Adipose tissue (tissue), 3 donors: ENCODE measurements around the gene ENTPD8. TPM values are rescaled to one million over a fixed set of nuclear protein-coding genes. Genes with fewer than 3 reads are reported as not detected.
"Not testable (repeated sequence)": the region's sequence is repeated elsewhere in the genome, so short reads cannot be mapped to it uniquely, and the experiment has no call there.

Experiments used
- H3K27ac ChIP-seq: one replicate; pipeline ENCODE4 v1.5.1; 2013; ENCODE audit warnings: low read depth, low read length
- WGBS, 3 donors: extraction: QIAGEN DNeasy Blood & Tissue Kit; methylation state at CpG; one replicate each; pipeline ENCODE4 v1.1.7; 2013; 5-methylcytosine and 5-hydroxymethylcytosine counted together
- polyA plus RNA-seq, 3 donors: library from polyadenylated mRNA; stranded (reverse); fragments of 200-250 nt; gene quantifications; one replicate each; pipeline ENCODE4 v1.2.3, GENCODE V29; 2013
- donor health status: healthy with polysubstance abuse.
- donor health status: Bipolar disorder and iron deficiency.
- donor health status: healthy.

The ENTPD8 gene
- polyA plus RNA-seq, 3 donors: 0.66 to 1.1 TPM; not detected in 1

DNA sequence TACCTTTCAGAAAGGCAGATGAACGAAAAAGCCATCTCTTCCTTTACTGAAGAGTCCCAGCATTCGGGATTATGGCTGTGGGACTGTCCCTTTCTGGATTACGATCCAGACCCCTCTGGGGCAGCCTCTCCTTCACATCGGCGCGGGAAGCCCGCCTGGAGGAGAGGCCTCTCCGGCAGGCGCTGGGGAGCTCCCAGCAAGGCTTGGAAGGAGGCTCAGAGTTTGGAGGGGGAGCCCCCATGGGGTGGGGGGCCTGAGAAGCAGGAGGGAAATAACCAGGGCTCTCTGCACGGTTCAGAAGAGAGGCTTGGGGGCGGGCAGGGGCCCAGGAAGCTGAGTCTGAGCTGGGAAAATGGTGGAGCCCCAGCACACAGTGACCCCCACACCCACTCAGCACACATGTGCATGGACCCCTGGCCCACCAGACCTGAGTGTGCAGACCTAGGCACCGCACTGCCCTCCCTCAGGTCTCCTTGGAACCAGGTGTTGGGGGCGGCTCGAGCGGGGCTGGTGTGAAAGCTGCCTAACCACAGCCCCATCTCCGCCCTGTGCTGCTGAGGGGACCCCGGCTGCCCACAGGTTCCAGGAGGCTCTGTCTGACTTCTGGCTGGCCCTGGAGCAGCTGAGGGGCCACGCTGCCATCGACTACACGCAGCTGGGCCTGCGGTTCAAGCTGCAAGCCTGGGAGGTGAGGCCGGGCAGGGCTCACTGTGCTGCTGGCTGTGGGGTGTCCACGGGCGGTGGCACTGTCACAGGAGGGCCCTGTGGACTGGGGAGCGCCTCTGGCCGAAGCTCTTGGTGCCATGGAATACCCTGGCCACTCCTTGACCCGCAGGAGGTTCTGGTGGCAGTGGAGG, 13.5 kb downstream of the ENTPD8 start:
- H3K27ac ChIP-seq: no peak overlapping the region
- 79 to 89% (median 79%) methylated on average over 25 to 27 of the region's 27 CpGs for WGBS, 3 donors

DNA sequence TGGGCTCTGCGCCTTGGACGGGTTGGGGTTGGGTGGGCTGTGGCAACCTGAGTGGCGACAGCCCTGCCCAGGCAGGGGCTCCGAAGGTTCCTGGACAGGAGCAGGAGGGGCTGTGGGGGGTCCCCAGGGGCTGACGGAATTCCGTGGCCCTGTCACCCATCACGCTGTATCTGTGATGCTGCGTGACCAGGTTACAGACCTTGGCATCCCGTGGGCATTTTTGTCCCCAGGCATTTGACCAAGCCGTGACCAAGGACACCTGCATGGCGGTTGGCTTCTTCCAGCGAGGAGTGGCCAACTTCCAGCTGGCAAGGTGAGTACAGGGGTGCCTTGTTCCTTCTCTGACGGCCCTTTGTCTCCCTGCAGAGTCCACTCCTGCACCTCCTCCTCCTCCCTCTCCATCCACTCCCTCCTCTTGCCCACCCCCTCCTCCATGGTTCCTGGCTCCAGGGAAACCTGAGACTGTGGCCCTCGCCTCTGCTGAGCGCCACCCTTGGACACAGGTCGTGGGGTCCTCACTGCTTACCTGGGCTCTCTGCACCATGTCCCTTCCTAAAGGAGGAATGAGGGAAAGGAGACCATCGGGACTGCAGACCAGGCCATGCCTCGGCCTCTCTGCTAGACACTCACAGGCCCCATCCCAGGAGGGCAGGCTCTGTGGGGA, 15.0 kb downstream of the ENTPD8 start:
- WGBS, 3 donors: 70 to 85% (median 75%) methylated on average over 18 of the region's 18 CpGs
- H3K27ac ChIP-seq: no peak overlapping the region

DNA sequence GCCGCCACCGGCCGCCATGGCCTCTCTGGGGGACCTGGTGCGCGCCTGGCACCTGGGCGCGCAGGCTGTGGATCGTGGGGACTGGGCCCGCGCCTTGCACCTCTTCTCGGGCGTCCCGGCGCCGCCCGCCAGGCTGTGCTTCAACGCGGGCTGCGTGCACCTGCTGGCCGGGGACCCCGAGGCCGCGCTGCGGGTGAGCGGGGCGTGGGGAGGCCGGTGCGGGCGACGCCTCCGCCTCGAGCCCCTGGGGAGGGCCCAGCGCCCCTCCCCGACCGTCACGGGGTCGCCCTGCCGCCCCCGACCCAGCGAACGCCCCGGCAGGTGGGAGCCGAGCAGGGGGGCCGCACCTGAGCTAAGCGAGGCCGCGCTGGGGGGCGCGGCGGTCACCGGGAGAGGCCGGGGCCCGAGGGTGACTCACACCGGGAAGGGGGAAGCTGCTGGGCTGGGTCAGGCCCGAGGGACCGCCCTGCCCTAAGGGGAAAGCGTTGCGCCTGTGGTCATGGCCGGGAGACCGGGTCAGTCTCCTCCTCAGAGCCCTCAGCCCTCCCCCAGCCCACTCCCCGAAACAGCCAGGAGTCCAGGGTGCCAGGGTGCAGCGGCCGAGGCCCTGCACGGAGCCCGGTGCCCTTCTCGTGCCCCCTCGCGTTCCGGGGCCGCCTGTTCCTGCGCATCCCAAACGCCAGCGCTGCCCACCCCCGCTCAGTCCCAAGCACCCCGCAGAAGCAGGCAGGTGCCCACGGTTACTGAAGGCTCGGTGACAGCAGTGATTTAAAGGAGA, 17.5 kb downstream of the ENTPD8 start:
- no peak overlapping the region for H3K27ac ChIP-seq
- 11 to 15% (median 11%) methylated on average over 51 to 77 of the region's 77 CpGs for WGBS, 3 donors

DNA sequence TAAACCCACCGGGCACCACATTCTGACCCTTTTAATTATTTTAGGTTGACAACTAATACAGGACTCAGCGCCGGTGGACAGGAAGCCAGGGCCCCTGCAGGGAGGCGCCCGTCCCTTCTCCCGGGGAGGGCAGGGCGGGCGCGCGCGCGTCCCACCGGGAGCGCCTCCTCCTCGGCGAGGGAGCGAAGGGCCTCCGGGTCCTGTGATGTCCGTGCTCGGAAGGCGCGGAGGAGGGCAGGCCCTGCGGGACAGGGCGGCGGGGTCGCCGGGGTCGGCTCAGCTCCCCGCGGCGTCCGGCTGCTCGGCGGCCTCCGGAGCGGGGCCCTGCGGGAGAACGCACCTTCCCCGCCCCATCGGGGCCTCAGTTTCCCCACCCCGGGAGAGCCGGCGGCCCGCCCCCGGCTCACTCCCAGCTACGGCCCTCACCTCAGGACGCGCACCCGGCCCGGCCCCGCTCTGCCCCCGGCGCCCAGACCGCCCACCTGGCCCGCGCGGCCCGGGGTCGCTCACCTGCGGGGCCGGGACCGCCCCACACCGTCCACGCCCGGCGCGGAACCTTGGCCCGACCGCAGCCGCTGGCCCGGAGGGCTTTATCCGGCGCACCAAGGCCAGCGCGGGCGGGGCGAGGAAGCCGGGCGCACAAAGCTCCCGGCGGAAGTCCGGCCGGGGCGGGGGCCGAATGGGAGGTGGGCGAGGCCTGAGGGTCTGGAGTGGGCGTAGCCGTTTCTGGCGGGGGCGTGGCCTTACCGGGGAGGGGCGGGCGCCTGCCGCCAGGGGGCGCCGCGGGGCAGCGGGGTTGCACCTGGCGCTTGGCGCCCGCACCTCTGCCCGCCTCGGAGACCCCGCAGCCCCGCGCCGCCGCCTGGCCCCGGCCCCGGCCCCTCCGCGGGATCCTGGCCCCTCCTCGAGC, 18.3 kb downstream of the ENTPD8 start, which contains the start of the genes EXD3 and NOXA1:
Gene EXD3, minus strand, starts transcription at position 559 of the 910 bp plus-strand sequence. CDS start 27,805 bp downstream, outside the sequence.
Gene NOXA1, plus strand, starts transcription at position 790 of the 910 bp plus-strand sequence. CDS start 137 bp downstream, outside the sequence.
- no peak within 1 kb of the TSS for H3K27ac ChIP-seq
- 1% methylated on average over 70 to 113 of the region's 113 CpGs for WGBS, 3 donors

DNA sequence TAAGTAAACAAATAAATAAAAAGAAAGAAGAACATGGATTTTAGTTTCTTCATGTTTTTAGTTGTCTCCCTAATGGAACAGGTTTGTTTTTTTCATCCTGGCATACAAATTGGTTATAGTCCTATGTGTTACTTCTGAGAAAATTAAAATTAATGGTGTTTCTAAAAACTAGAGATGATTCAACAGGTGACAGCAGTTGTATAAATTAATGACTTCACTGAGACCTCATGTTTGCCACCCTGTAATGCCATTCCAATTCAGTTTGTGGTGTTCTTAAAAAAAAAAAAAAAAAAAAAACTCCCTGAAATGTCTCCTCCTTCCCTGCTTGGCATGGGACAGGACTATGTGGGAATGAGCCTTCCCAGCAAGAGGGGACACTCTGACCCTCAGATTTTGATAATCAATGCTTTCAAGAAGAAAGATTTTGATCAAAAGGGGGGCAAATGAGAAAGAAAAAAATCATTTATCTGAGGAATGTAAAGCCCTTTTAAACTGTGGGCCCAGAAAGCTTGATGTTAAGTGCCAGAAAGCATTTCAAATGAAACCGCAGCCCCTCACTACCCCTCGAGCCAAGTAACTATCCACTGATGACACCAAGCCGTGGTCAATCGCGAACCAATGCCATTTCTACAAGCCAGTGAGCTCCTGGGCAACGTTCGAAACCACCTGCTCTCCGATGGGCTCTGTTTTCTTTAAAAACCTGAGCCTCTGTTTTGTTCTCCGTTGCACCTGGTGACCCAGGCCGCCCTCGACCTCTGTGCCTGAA, 19.1 kb downstream of the ENTPD8 start:
- H3K27ac ChIP-seq: no peak overlapping the region

DNA sequence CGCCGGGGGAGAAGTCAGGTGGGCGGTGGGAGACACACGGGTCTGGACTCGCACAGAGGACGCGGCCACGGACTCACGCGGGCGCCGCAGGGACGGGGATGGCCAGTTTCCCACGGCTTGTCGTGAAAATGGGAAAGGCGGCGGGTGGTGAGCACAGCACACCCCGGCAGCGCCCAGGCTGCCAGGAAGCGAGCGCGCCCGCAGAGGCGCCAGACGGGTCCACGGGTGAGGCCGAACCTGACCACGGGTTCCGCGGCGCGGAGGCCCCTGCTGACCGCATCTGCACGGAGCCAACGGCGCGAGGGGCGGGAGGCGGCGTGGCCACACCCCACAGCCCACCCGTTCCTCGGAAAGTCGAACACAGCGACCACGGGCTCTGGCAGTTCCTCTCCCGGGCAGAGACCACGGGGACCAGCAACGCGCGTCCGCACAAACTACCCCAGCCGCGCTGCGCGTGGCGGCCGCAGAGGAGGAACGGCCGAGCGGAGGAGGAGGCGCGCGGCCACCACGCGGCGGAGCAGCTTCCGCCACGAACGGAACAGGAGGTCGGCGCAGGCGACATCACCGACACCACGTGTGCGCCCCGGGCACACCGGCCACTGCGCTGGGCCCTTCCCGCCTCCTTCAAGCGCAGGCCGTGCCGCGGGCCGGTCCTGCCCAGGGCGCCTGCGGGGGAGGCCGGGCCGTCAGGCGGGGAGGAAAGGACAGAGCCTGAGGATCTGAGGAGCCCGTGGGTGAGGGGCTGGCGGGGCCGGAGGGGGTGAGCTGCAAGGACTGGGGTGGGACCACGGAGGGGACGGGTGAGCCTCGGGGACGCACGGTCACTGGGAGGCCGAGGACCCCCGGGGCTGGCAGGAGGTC, 23.8 kb downstream of the ENTPD8 start:
- H3K27ac ChIP-seq: no peak overlapping the region

More for the DNA sequence above, 19.1 kb downstream of the ENTPD8 start:
- WGBS, 3 donors: 4 to 5% (median 5%) methylated on average over 11 of the region's 11 CpGs

DNA sequence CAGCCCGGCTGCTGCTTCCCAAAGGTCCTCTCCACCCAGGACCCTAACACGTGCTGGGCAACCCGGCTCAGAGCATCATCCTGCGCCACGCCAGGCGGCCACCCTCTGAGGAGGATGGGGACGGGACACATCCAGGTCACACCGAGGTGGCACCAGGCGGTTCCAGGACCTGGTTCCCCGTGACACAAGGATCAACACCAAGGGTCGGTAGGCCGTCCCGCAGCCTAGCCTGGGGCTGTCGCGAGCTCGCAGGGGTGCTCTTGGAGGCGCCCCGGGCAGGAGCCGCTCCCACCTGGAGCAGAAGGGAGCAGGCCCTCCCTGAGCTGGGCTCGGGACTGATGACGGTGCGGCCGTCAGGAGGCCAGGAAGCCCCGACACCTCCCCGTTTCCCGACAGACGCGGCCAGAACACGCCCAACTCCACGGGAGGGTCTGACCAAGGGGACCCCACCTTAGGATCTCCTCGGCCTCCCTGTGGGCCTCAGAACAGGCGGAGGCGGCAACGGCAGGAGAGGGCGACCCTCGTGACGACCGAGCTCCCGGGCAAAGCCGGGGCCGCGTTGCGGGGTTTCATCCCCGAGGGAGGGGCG, 24.5 kb downstream of the ENTPD8 start:
- WGBS, 3 donors: 82 to 91% (median 89%) methylated on average over 39 to 45 of the region's 45 CpGs
- no peak overlapping the region for H3K27ac ChIP-seq

More for the DNA sequence above, 23.8 kb downstream of the ENTPD8 start:
- WGBS, 3 donors: 75 to 89% (median 85%) methylated on average over 94 to 99 of the region's 99 CpGs

DNA sequence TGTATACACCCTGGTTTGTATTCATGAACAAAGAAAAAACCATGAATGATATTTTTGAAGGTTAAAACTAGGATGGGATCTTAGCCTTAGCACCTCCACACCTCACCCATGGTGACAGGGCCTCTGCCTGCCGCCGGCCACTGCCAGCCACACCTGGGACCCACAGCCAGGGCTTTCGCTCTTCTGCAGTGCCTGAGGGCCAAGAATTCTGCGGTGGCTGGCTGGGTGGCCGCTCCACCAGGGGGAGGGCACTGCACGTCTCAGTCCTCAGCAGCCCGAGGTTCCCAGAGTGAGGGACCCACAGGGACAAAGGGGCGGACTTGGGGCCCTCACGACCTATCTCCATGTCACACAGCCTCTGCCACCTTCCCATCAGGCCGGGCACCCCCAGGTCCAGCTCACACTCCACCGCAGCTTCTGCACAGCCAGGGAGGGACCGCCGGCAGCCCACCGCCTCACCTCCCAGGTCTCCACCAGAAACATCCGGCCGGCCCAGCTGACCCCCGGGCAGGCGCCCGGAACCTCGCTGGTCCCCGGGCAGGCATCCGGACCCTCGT, 25.1 kb downstream of the ENTPD8 start:
- H3K27ac ChIP-seq: no peak overlapping the region
- WGBS, 3 donors: 93 to 97% (median 94%) methylated on average over 20 to 23 of the region's 23 CpGs

DNA sequence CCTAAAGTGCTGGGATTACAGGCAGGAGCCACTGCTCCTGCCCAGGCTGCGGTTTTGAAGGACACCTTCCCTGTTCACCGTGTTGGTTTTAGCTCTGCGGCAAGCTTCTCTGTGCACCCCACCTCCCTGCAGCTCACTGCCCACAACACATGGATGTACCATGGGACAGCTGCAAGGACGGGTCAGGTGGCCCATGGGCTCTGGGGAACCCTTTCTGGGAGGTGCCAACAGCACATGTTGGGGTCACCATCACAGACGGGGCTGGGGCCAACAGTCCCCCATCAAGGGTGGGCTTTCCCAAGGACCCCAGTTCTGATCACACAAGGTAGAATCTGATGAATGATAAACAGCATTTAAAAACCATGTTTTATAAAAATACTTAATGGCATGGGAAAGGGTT, 25.7 kb downstream of the ENTPD8 start:
- no peak overlapping the region for H3K27ac ChIP-seq
- 89 to 94% (median 94%) methylated on average over 5 of the region's 5 CpGs for WGBS, 3 donors

DNA sequence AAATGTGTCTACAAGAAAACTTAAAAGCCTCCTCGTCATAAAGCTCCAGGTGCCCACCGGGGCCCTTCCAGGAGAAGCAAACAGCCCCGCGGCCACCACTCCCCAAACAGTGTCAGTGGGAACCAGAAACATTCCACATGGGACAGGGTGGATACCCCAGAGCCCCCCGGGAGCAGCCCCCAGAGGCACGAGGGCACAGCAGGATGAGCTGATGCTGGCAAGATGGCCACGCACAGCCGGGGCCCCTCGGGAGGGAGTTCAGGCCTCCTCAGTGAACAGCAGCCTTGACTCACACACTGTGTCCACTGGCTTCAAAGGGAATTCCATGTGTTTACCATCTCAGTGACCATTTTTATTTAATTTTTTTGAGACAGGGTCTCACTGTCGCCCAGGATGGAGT, 28.7 kb downstream of the ENTPD8 start:
- WGBS, 3 donors: 72 to 82% (median 75%) methylated on average over 10 of the region's 10 CpGs

DNA sequence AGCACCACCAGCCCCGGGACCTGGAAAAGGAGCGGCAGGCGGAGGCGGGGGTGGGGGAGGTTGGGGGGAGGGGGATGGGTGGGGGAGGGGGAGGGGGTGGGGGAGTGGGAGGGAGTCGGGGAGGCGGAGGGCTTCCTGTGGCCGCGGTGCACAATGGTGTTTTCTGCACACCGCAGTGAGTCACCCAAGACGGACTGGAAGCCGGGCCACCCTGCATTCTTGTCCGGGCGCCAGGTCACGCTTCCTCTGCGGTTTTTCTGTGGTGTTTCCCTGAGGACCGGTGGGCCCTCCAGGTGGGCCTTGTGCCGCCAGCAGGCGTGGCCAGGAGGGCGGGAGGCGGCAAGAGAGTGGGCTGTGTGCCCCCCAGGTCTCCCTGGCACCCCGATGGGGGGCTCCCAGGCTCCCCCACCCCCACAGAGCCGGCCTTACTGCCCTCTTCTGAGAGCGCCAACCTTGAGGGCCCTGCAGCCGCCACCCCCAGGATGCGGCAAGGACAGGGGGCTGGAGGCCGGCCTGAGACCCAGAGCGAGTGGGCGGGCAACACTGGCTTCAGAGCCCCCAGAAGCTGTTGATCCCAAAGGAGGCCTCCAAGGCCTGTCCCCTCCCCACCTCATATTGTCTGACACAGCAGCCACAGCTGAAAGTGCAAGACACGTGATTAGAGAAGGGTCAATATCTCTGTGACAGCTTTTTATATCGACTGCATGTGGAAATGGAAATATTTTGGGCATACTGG, 29.3 kb downstream of the ENTPD8 start:
- H3K27ac ChIP-seq: no peak overlapping the region
- WGBS, 3 donors: 22 to 59% (median 28%) methylated on average over 23 to 29 of the region's 30 CpGs

More for the DNA sequence above, 28.7 kb downstream of the ENTPD8 start:
- H3K27ac ChIP-seq: no peak overlapping the region

DNA sequence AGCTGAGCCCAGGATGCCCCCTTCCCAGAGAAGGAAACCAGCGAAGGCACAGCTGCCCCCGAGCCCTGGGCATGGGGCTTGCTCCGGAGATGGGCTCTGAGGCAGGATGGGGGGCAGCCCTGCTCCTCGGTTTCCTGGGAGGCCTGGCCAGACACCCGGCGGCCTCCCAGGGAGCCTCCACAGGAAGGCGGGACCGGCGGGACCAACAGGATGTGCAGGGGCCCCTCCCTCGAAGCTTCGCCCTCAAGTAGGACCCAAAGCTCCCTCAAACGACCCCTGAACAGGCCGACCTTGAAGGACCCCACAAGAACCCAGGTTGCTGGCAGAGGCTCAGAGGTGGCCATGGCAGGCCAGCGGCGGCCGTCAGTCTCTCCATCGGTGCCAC, 29.9 kb downstream of the ENTPD8 start:
- WGBS, 3 donors: 20 to 71% (median 27%) methylated on average over 9 to 17 of the region's 17 CpGs
- no peak overlapping the region for H3K27ac ChIP-seq

DNA sequence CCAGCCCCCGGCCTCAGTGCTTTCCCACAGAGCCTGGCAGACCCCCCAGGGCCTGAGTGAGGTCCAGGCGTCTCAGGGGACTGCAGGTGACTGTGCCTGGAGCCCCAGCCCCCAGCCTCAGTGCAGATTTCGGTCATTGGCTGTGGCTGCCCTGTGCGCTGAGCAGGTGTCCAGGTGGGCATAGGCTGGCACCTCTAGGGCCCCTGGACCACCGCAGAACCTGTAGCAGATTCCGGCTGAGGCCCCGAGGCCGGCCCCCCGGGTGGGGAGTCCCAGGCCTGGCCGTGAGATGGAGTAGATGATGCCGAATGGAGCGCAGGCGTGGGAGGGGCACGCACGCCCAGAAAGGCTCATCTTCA, 30.3 kb downstream of the ENTPD8 start:
- H3K27ac ChIP-seq: no peak overlapping the region
- WGBS, 3 donors: 80 to 86% (median 80%) methylated on average over 15 of the region's 15 CpGs

DNA sequence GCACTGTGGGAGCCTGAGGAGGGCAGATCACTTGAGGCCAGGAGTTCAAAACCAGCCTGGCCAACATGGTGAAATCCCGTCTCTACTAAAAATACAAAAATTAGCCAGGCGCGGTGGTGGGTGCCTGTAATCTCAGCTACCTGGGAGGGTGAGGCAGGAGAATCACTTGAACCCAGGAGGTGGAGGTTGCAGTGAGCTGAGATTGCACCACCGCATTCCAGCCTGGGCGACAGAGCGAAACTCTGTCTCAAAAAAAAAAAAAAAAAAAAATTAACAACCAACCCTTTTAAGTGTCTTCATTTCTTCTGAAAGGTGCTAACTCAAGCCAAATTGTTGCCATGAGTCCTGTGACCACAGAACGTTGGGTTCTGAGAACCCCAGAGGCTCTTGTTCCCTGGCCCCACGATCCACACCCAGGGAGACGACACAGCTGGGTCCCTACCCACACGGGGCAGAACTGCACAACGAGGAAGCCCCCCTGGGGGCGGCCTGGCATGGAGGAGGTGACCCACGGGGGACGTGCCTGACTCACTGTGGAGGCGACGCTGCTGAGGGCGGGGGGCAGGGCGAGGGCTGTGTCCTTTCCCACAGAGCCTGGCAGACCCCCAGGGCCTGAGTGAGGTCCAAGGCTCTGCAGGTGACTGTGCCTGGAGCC, 30.8 kb downstream of the ENTPD8 start:
- 65 to 80% (median 77%) methylated on average over 17 to 18 of the region's 18 CpGs for WGBS, 3 donors
- H3K27ac ChIP-seq: not testable (repeated sequence)
